IMR-90 (cell line): ENCODE data around the gene SYTL3.

Experiments used
- FOS ChIP-seq: fragments of 150-350 bp; IDR thresholded peaks from 2 replicates; pipeline ENCODE4 v1.6.1; 2016; ENCODE audit warnings: low read depth, low read length
- MAZ ChIP-seq: IDR thresholded peaks from 2 replicates; pipeline ENCODE4 v1.6.1; 2012; ENCODE audit warnings: low read depth, mild to moderate bottlenecking, low read length, improper control_type of control experiment, moderate library complexity, borderline replicate concordance
- POLR2A ChIP-seq: IDR thresholded peaks from 2 replicates; pipeline ENCODE4 v1.6.1; 2012; ENCODE audit warnings: mild to moderate bottlenecking, low read depth, low read length
- RAD21 ChIP-seq: IDR thresholded peaks from 2 replicates; pipeline ENCODE4 v1.6.1; 2012; ENCODE audit warnings: low read length, improper control_type of control experiment
- RFX5 ChIP-seq: IDR thresholded peaks from 2 replicates; pipeline ENCODE4 v1.8.0; 2012; ENCODE audit warnings: low read depth, mild to moderate bottlenecking, low read length, moderate library complexity
- TF ChIP-seq, protein P1 (sequence below): conservative IDR thresholded peaks from 2 replicates; pipeline ENCODE4 v1.5.1; 2012; ENCODE audit warnings: mild to moderate bottlenecking, low read depth, low read length, improper control_type of control experiment

- TF ChIP-seq, protein P1, sequence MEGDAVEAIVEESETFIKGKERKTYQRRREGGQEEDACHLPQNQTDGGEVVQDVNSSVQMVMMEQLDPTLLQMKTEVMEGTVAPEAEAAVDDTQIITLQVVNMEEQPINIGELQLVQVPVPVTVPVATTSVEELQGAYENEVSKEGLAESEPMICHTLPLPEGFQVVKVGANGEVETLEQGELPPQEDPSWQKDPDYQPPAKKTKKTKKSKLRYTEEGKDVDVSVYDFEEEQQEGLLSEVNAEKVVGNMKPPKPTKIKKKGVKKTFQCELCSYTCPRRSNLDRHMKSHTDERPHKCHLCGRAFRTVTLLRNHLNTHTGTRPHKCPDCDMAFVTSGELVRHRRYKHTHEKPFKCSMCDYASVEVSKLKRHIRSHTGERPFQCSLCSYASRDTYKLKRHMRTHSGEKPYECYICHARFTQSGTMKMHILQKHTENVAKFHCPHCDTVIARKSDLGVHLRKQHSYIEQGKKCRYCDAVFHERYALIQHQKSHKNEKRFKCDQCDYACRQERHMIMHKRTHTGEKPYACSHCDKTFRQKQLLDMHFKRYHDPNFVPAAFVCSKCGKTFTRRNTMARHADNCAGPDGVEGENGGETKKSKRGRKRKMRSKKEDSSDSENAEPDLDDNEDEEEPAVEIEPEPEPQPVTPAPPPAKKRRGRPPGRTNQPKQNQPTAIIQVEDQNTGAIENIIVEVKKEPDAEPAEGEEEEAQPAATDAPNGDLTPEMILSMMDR, result peak; percentile 57
- TF ChIP-seq RAD21 (peak; percentile 49), POLR2A (no peak), MAZ (no peak), RFX5 (no peak), FOS (no peak)
These were observed 68.7 kb downstream of the SYTL3 start for GRCh38 chr6:158718461-158719046.
